Kidney capillary endothelial cell (primary cell): ENCODE measurements around the gene SGK1.
"Not testable (repeated sequence)": the region's sequence is repeated elsewhere in the genome, so short reads cannot be mapped to it uniquely, and the experiment has no call there.

ENCODE experiments used
- DNase-seq: peaks from one replicate; pipeline ENCODE4 v3.0.0-alpha.2; 2018; ENCODE audit warnings: low spot score

SGK1 gene

GRCh38 chr6:134304381-134304780 lies 13.5 kb downstream of the SGK1 start:
- not testable (repeated sequence) for DNase-seq

- DNase-seq: no peak
Observed at GRCh38 chr6:134303891-134304290, 14.0 kb downstream of the SGK1 start.

GRCh38 chr6:134299236-134299635 lies 18.7 kb downstream of the SGK1 start:
- DNase-seq: no peak

GRCh38 chr6:134296762-134297161 lies 21.1 kb downstream of the SGK1 start:
- DNase-seq: no peak

GRCh38 chr6:134295953-134296553 lies 21.9 kb downstream of the SGK1 start:
- DNase-seq: peak; percentile 100

- DNase-seq: no peak
Observed at GRCh38 chr6:134293659-134294161, 24.2 kb downstream of the SGK1 start.

- DNase-seq: no peak
Observed at GRCh38 chr6:134291156-134291555, 26.8 kb downstream of the SGK1 start.

- DNase-seq: peak; percentile 17
Observed at GRCh38 chr6:134289204-134289575, 28.7 kb downstream of the SGK1 start.

- DNase-seq: peak; percentile 53
Observed at GRCh38 chr6:134288538-134289203, 29.2 kb downstream of the SGK1 start.

GRCh38 chr6:134287859-134288537 lies 29.9 kb downstream of the SGK1 start:
- DNase-seq: peak; percentile 24

- DNase-seq: no peak
Observed at GRCh38 chr6:134282816-134283215, 35.1 kb downstream of the SGK1 start.

- DNase-seq: no peak
Observed at GRCh38 chr6:134281388-134281787, 36.5 kb downstream of the SGK1 start.

GRCh38 chr6:134278000-134278399 lies 39.9 kb downstream of the SGK1 start:
- DNase-seq: no peak

- DNase-seq: not testable (repeated sequence)
Observed at GRCh38 chr6:134276891-134277377, 41.0 kb downstream of the SGK1 start.

GRCh38 chr6:134272374-134272773 lies 45.5 kb downstream of the SGK1 start:
- DNase-seq: no peak

- DNase-seq: no peak
Observed at GRCh38 chr6:134267917-134268361, 50.0 kb downstream of the SGK1 start.

- no peak for DNase-seq
Observed at GRCh38 chr6:134266776-134267175, 51.1 kb downstream of the SGK1 start.

GRCh38 chr6:134261766-134262165 lies 56.1 kb downstream of the SGK1 start:
- no peak for DNase-seq

- DNase-seq: no peak
Observed at GRCh38 chr6:134258849-134259306, 59.0 kb downstream of the SGK1 start.

- DNase-seq: no peak
Observed at GRCh38 chr6:134257516-134257915, 60.4 kb downstream of the SGK1 start.

GRCh38 chr6:134256862-134257261 lies 61.0 kb downstream of the SGK1 start:
- DNase-seq: no peak

- not testable (repeated sequence) for DNase-seq
Observed at GRCh38 chr6:134255280-134255679, 62.6 kb downstream of the SGK1 start.

GRCh38 chr6:134254118-134254517 lies 63.8 kb downstream of the SGK1 start:
- DNase-seq: no peak
